NCI-H146 treated with DMSO at 0.1 percent for 48 hours (cell line): ENCODE results near the gene ECE1.

ENCODE experiments used
- DNase-seq: peaks from one replicate; lab custom pipeline; 2025; ENCODE audit not compliant: unreplicated experiment; lab: John Stamatoyannopoulos, UW

The ECE1 gene

GRCh38 chr1:21255284-21255942 lies 34.9 kb downstream of the ECE1 start:
- DNase-seq: peak; percentile 45

- no peak for DNase-seq
Measured at GRCh38 chr1:21254335-21254951, 35.8 kb downstream of the ECE1 start.

GRCh38 chr1:21251773-21252471 lies 38.3 kb downstream of the ECE1 start:
- no peak for DNase-seq

- no peak for DNase-seq
Measured at GRCh38 chr1:21249940-21250493, 40.2 kb downstream of the ECE1 start.

- no peak for DNase-seq
Measured at GRCh38 chr1:21247892-21248715, 42.2 kb downstream of the ECE1 start.

GRCh38 chr1:21246905-21247642 lies 43.2 kb downstream of the ECE1 start:
- DNase-seq: no peak

- DNase-seq: no peak
Measured at GRCh38 chr1:21245688-21246229, 44.5 kb downstream of the ECE1 start.

- DNase-seq: no peak
Measured at GRCh38 chr1:21244986-21245687, 45.1 kb downstream of the ECE1 start.

GRCh38 chr1:21244154-21244553 lies 46.1 kb downstream of the ECE1 start:
- no peak for DNase-seq

- no peak for DNase-seq
Measured at GRCh38 chr1:21242846-21243245, 47.4 kb downstream of the ECE1 start.

- DNase-seq: no peak
Measured at GRCh38 chr1:21241771-21242581, 48.3 kb downstream of the ECE1 start.

GRCh38 chr1:21240706-21241105 lies 49.6 kb downstream of the ECE1 start:
- DNase-seq: no peak

- no peak for DNase-seq
Measured at GRCh38 chr1:21239221-21239620, 51.0 kb downstream of the ECE1 start.

- no peak for DNase-seq
Measured at GRCh38 chr1:21238141-21238800, 52.0 kb downstream of the ECE1 start.

- DNase-seq: no peak
Measured at GRCh38 chr1:21237446-21238088, 52.7 kb downstream of the ECE1 start.

- DNase-seq: no peak
Measured at GRCh38 chr1:21236178-21236577, 54.1 kb downstream of the ECE1 start.

- no peak for DNase-seq
Measured at GRCh38 chr1:21234779-21235178, 55.5 kb downstream of the ECE1 start.

GRCh38 chr1:21233490-21233889 lies 56.8 kb downstream of the ECE1 start:
- no peak for DNase-seq
